GM19468 (cell line): ENCODE measurements around the gene NCKAP5.

Source experiments
- ATAC-seq: cut with Tn5 transposase; IDR thresholded peaks from one replicate; pipeline ENCODE4 v1.9.1; 2021; ENCODE audit warnings: mild to moderate bottlenecking, moderate library complexity, moderate number of reproducible peaks; ENCODE audit not compliant: unreplicated experiment; ENCODE audit errors: extremely low read depth

The NCKAP5 gene

DNA sequence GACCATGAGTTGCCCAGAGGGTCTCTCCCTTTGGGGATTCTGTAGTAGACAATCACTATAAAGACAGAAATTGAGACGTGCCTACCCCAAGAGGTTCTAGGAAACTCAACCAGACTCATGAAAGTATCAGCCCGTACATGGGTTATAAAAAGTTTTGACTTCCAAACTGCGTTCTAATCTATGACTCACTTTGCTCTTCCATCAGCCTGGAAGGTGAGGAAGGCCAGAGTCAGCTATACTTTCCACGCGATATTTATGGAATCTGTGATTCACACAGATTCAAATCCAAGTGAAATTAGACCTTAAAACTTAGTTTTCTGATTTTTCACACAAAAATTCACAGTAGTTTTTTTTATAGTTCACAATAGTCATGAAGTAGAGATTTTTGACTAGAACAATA is 890.6 kb downstream of the NCKAP5 start:
- ATAC-seq: no peak

DNA sequence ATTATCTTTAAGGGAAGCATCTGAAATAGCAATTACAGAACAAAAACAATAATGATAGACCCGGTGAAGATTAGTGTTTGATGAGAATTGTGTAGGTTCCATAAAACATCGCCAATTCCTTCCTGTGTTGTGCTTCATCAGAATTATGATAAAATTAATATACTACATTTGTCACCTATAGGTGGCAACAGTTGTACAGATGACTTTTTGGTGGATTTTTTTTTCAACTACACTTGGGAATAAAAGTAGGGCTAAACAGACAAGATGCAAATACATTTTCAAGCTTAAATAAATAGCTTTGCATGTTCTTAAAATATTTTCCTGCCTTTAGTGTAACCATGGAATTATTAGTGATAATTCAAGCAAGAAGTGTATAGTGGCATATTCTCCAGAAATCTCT is 891.3 kb downstream of the NCKAP5 start:
- no peak for ATAC-seq

DNA sequence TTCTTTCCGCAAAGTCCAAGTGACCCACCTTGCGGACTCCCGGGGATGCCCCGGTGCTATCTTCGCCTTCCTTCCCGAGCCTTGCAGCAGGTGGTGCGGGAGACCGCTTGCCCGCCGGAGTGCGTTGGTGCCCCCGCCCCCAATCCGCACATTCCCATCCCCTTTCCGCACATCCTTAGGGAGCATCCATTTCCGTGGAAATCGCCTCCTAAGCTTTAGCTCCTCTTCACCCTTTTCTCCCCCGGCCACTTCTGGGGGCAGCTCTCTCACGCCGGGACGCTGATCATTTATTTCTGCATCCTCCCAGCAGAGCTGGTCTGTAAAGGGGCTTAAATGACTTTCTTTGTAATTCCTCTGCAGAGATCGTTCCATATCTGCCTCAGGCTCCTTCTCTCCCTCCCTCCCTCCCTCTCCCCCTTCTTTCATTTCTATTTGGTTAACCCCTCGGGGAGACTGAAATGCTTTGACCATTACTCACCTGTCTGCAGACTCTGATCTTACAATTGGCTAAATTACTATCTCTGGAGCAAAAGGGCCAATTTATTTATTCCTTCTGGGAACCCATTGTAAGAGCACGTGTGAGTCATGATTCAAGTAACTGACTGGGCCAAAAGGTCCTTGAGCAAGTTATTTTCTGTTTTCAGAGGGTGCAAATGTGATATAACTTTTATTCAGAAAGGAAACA is 897.0 kb downstream of the NCKAP5 start:
- no peak for ATAC-seq

DNA sequence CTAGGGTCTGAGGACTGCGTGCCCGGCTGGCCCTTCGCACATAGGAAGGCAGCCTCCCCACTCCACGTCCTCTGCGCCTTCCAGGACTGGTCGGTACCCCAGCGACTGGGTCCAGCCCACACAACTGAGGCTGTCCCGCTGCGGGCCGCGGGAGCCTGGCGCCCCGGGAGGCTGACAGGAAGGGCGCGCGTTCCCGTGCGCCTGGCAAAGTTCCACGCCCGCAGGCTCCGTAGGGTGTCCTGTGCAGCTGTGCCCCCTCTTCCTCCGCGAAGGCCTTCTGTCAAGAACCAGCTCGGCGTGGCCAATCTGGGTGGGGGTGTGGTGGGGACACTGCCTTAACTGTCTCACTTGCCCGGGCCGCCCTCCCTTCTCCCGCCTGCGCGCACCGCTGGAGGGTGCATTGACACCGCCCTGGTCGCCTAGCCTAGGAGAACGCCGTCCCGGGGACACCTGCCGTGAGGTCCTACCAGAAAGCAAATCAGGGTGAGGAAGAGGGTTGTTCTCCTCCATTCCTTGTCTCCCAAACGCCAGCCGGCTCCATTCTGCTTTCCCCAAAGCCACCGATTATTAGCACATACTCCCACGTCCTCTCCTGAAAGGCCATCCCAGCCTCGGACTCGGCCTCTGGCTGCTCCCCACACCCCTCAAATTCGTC is 897.6 kb downstream of the NCKAP5 start:
- no peak for ATAC-seq

DNA sequence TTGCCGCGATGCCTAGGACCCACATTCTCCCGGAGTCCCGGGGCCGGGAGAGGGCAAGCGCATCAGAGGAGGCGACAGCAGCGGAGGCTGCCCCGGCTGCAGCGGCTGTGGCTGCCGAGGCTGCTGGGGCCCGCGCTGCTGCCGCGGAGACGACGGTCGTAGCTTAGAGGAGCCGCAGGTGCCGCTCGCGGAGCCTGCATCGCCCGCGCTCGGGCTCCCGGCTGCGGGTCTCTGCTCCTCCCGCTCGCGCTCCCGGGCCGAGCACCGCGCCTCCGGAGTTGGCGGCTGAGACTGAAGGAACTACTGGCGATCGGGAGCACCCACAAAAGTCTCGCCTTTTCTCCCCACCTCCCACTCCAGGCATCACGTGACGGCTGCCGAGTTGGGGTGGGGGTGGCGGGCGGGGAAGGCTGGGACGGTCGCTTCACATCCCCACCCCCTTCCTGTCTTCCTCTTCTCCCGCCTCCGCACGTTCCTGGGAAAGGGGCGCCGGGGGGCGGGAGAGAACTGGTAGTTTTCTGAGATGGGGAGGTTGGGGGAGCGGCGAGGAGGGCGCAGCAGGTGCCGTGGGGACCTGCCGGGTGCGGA is 898.3 kb downstream of the NCKAP5 start, which contains the start of gene LYPD1:
TSS of gene LYPD1 (minus strand) at position 298 of the 588 bp plus-strand sequence. CDS start at position 25, 273 bp downstream.
- no peak for ATAC-seq

DNA sequence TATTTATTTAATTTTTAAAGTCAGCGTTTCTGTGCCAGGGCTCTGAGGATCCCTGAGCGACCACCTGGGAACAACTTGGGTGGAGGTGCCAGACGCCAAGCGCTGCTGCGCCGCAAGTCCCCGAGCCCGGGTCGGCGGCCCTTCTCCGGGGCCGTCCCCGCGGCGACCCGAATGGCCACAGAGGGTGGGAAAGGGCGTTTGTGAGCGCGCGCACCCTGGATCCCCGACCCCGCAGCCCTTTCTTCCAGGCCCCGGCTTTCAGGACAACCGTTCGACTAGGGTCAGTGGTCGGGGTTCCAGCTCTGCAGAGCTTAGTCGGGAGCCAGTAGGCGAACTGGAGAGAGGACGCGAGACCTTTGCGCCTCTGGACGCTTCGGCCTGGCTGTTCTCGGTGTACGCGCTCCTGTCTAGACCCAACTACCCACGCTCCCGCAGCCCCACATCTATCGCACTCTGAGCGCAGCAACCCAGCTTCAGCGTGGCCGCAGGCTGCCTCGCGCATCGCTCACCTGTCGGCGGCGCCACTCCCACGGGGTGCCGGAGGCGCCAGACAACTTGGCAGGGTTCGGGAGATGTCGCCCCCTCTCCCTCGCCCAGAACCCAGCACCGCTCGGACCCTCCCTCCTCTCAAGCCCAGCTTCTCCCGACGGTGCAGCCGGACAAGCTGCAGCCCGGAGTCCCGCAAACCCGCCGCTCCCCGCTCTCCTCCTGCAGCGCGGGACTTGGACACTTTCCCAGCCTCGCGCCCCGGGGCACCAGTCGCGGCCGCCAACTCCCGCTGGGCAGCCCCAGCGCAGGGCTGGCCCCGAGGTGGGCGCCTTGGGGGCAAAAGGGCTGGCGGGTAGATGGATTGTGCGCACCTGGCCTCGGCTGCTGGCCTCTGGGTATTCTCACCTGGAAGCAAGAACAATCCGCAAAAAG is 899.0 kb downstream of the NCKAP5 start:
- no peak for ATAC-seq

DNA sequence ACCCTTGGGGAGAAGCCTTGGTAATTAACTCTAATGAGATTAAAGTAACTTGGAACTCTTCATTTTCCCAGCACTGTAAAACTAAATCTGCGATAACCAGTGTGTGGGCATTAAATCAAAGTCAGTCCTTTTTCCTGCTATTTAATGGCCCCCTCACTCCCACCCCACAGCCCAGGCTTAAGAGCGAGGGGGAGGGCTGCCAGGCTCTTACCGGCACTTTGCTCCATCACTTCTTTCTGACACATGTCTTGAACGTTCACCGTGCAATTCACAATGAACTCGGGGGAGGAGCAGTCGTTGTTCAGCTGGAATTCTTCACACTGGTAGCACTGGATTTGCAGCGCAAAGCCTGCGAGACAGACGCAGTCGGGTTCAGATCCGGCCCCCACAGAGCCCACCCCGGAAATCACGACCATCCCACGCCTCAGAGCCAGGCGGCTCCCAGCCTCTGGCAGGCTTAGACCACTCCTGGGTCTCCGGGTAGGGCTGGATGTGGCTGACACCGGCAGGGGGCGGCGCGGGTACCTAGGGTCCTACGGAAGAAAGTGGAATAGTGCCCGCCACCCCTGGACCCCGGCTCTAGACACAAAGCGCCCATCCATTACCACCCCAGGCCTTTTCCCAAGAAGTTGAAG is 900.0 kb downstream of the NCKAP5 start:
- ATAC-seq: no peak

DNA sequence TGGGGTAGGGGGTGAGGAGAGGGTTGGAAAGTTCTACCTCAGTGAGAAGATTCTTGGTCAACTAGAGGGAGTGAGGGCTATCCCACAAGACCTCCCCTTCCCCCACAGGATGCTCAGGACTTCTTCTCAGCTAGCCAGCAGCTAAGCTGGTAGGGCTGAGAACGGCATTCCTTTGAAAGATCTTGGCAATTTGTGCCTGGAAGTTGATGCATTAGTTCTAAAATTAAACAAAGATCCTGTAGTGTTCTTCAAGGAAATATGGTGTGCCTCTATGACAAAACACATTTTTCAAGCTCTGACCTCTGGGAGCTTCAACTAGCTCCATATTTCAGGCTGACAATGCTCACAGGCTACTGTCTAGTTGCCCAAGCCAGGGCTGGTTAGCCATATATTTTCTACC is 900.6 kb downstream of the NCKAP5 start:
- ATAC-seq: no peak

DNA sequence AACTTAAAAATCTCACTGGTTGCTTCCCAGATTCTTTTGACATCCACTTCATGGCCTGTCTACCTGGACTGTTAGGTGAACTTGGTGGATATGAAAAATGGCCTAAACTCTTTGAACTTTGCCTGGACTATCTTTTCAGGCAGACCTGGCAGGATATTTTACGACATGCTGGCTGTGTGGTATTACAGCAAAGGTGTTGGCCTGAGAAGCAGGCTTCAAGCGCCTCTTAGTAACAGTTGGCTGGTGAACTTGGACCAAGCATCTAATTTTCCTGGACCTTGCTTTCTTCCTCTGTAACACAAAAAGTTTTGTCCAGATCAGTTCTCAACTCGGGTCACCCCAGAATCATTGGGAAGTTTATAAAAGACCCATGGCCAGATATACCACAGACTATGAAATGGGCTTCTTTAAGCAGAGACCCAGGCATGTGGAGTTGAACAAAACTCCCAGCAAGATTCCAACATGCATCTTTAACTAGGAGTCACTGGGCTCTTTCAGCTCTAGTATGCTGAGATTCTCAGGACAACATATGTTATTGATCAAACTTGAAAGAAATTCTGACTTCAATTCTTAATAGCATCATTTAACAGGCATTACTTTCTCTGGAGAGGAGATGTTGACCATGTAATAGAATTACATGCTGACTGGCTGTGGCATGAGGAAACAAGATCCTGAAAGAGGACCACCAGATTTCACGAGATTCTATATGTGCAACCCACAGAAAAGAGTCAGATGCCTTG is 902.7 kb downstream of the NCKAP5 start:
- ATAC-seq: no peak

DNA sequence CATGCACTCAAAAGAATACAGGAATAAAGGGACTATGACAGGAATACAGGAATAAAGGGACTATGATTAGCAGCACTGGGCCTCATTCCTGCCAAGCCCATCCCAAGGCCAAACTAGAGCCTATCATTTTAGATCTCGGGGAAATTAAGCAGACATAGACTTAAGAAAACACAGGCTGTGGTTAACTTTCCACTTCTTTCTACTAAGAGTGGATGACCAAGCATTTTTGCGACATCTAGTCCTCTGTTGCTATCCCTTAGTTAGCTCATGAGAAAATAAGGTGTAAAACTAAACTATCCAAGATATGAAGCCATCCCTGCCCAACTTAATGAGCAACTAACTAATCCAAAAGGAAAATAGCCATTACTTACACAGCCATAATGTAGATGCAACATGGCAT is 904.2 kb downstream of the NCKAP5 start:
- ATAC-seq: no peak

DNA sequence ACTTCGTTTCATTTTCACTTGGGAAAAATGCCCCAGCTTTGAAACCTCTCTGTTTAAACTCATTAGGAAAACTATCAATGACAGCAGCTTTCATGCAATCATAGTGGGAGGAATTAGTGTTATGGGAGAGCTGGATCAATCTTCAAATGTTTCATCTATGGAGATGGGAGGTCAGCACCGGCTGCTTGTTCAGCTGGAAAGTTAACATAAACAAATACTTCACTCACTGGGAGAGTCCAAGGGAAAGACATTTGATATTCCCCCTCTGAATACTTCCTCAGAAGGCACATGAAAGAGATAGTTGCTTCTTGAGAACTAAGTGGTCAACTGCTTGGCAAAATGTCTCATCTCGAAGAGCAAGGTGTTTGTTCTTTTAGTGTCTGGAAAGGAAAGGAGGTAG is 905.5 kb downstream of the NCKAP5 start:
- ATAC-seq: no peak

DNA sequence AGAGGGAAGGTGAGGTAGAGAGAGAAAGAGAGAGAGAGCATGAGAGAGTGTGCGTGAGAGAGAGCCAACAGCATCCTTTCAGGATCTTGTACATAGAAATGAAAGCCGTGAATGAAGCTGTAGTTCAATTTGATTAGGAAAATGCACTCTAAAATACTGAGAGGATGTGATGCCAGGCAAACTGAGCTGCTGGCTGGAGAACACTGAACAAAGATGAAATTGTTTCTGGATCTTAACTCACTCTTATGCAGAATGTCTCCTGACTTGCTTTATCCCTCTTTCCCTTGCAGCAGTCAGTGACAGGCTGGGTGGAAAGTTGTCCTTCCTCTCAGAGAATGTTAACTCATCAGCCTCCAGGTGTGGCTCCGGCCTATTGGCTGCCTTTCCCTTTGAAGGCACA is 908.9 kb downstream of the NCKAP5 start:
- no peak for ATAC-seq

DNA sequence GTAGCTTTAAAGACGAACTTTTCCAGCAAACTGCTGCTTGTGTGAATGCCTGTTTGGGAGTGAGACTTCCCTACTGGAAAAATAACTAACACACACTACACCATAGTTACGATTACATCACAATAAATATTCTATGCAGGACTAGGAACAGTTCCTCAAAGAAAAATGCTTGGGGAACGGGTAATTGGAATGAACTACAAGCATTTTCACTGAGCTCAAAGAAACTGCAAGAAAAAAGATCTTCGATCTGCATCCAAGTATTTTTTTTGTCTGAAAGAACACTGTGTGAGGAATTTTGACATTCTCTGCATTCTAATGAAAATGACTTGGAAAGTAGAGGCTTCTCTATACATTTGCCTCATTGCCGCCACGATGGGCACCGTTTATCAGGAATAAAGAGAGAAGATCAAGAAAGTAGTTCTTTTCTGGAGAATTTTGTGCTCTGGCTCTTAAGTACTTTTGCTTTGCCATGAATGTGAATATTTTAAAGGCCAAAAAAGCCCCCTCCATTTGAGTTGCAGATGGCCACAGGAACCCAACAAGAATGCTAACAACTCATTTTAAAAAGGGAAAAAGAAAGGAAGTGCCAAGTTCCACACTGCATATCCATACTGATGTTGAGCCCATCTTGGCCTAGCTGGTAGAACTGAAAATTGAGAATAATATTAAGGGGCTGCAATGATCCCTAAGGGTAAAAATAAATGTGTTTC is 911.8 kb downstream of the NCKAP5 start:
- no peak for ATAC-seq

DNA sequence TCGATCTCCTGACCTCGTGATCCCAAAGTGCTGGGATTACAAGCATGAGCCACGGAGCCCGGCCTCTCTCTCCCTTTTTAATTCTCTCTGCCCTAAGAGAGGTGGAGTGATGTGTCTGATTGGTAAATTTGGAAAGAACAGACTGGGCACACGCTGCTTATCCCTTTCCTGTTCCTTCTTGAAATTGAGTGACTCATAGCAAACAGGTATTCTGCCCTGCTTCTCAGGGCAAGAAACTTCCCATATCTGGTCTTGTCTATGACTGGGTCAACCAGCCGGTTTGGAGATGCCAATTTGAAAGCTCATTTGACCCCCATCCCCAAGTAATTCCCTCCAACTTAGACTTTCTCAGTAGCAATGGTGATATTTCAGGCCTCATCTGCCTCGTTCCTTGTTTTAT is 913.3 kb downstream of the NCKAP5 start:
- no peak for ATAC-seq

DNA sequence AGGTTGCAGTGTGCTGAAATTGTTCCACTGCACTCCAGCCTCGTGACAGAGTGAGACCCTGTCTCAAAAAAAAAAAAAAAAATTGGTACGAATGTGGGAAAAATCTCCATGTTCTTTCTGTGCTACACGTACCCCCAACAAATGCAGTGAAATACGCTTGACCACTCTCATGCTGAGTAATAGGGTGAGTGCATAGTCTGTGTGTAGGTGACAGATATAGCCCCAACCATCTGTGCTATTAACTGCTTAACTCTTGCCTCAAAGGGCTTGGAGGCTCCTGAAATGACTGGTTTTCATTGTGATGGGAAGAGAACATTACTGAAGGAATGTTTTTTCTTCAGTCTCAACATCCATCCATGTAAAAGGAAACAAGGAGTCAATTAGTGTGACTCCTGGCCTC is 913.9 kb downstream of the NCKAP5 start:
- ATAC-seq: no peak

DNA sequence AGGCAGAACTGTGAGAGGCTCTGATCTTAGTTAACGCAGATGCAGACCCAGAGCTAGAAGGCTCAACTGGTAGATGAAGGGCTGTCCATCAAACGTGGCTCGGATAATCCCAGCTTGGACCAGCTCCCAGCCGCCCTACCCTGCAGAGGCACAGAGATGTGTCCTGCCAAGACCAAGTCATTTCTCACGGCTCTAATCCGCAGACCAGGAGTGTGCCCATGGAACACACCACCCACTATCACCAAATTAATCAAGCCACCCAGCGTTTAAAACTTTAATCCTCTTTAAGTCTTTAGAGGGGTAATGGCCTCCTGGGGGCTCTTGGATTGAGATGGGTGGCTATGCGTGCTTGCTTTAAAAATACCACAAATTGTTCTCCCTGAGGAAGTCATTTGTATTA is 915.8 kb downstream of the NCKAP5 start:
- no peak for ATAC-seq

DNA sequence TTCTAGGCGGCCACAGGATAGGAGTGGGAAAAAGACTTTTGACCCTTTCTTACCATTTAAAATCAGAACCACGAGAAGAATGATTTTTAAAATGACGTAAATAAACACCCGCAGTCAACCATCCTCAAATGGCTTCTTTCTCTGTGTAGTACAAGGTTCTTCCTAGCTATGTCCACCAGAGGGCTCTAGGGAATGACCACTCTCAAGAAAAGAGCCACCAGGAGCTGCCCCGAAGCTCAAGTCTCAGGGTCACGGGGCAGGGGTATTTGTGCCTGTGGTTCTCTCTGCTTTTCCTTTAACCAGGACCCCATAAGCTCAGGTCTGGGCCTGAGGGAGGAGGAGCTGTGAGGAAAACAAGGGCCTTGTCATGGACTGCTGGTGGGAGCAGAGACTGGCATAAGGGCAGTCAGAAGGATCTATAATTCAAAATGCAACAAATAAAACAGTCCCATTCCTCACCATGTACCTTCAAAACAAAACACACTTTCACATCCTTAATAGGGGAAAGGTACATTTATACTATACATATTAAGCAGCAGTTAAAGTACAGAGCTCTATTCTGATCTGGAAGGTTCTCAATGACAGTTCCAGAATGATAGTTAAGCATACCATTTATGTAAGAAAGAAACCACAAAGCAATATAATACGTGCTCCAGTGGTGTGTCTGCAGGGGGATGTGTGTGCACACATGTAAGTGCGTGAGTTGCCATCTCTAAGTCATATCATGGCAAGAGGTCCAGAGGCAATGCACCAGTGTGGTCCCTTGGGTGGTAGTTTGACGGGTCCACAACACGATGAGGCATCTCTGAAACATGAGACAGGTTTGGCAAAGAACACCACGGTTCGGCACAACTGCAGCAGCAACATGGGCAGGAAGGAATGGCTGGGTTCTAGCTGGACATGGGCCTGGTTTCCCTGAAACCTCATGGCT is 916.9 kb downstream of the NCKAP5 start:
- no peak for ATAC-seq
